Left hindlimb (tissue), 1 donor: ENCODE measurements around the gene SLITRK2.

Experiments used
- DNase-seq: peaks from one replicate; pipeline ENCODE4 v3.0.0-alpha.2; 2018

SLITRK2 gene

GRCh38 chrX:145817331-145818185 is at the start of gene SLITRK2:
Gene SLITRK2, plus strand, starts transcription at chrX:145817829. Its CDS starts 4,597 bp downstream, at chrX:145822426.
- peak; percentile 32 for DNase-seq

GRCh38 chrX:145773006-145773405 is 44.6 kb upstream of the SLITRK2 start:
- DNase-seq = no peak

- no peak for DNase-seq
Measured at GRCh38 chrX:145792281-145792680, 25.3 kb upstream of the SLITRK2 start.

GRCh38 chrX:145803508-145803907 is 14.1 kb upstream of the SLITRK2 start:
- DNase-seq = no peak

GRCh38 chrX:145813081-145813480 is 4.5 kb upstream of the SLITRK2 start:
- DNase-seq = no peak

- no peak for DNase-seq
Measured at GRCh38 chrX:145816601-145817315, 871 bp upstream of the SLITRK2 start.

GRCh38 chrX:145818186-145819113 is 821 bp downstream of the SLITRK2 start:
- DNase-seq = no peak

- no peak for DNase-seq
Measured at GRCh38 chrX:145820825-145821224, 3.2 kb downstream of the SLITRK2 start.

- DNase-seq = peak; percentile 60
Measured at GRCh38 chrX:145821291-145821897, 3.8 kb downstream of the SLITRK2 start.

GRCh38 chrX:145821898-145822571 is 4.4 kb downstream of the SLITRK2 start:
- DNase-seq = no peak

GRCh38 chrX:145823132-145823531 is 5.5 kb downstream of the SLITRK2 start:
- no peak for DNase-seq

- no peak for DNase-seq
Measured at GRCh38 chrX:145825896-145826295, 8.3 kb downstream of the SLITRK2 start.

- DNase-seq = no peak
Measured at GRCh38 chrX:145826466-145826865, 8.8 kb downstream of the SLITRK2 start.

- no peak for DNase-seq
Measured at GRCh38 chrX:145832796-145833195, 15.2 kb downstream of the SLITRK2 start.

- no peak for DNase-seq
Measured at GRCh38 chrX:145840531-145840930, 22.9 kb downstream of the SLITRK2 start.

GRCh38 chrX:145843146-145843904 is 25.7 kb downstream of the SLITRK2 start:
- DNase-seq = no peak

- DNase-seq = no peak
Measured at GRCh38 chrX:145844886-145845285, 27.3 kb downstream of the SLITRK2 start.

GRCh38 chrX:145848448-145848847 is 30.8 kb downstream of the SLITRK2 start:
- DNase-seq = no peak

GRCh38 chrX:145848857-145849256 is 31.2 kb downstream of the SLITRK2 start:
- no peak for DNase-seq

- no peak for DNase-seq
Measured at GRCh38 chrX:145853181-145853580, 35.6 kb downstream of the SLITRK2 start.

- DNase-seq = no peak
Measured at GRCh38 chrX:145856181-145856580, 38.6 kb downstream of the SLITRK2 start.
